Chondrocyte (in vitro differentiated cells): Measurements from ENCODE around the gene RBM46. TPM values are rescaled to one million over a fixed set of nuclear protein-coding genes. Genes with fewer than 3 reads are reported as not detected.

Source experiments
- DNase-seq: peaks from one replicate; pipeline ENCODE4 v3.0.0; 2021; ENCODE audit warnings: mixed read lengths, low spot score
- H3K27ac Mint-ChIP-seq: one replicate; pipeline ENCODE4 v1.8.0; 2021; ENCODE audit warnings: mild to moderate bottlenecking, moderate library complexity, mixed read lengths; ENCODE audit not compliant: unreplicated experiment
- H3K27me3 Mint-ChIP-seq: 2 replicates; pipeline ENCODE4 v1.8.0; 2021; ENCODE audit warnings: low read depth, mixed read lengths
- H3K36me3 Mint-ChIP-seq: 2 replicates; pipeline ENCODE4 v1.8.0; 2021; ENCODE audit warnings: low read depth, mixed read lengths
- H3K4me1 Mint-ChIP-seq: 2 replicates; pipeline ENCODE4 v1.8.0; 2021; ENCODE audit warnings: low read depth, mild to moderate bottlenecking, mixed read lengths
- H3K4me3 Mint-ChIP-seq: one replicate; pipeline ENCODE4 v1.8.0; 2021; ENCODE audit warnings: mild to moderate bottlenecking, moderate library complexity, mixed read lengths; ENCODE audit not compliant: unreplicated experiment
- H3K9me3 Mint-ChIP-seq: 2 replicates; pipeline ENCODE4 v1.8.0; 2021; ENCODE audit warnings: low read depth, mixed read lengths
- CTCF ChIP-seq: fragments of 200-600 bp; sonication (generic); IDR thresholded peaks from 2 replicates; pipeline ENCODE4 v1.5.0; 2021; ENCODE audit warnings: antibody characterized with exemption, mild to moderate bottlenecking, moderate library complexity
- total RNA-seq: library from RNA; stranded (reverse); gene quantifications from 3 replicates; pipeline ENCODE4 v1.2.1, GENCODE V29; 2021

RBM46 gene
- total RNA-seq, 1 donor from 2014 or later, result not detected

- H3K4me3 Mint-ChIP-seq, result peak overlapping the region; percentile 51
- H3K9me3 Mint-ChIP-seq, result no peaks in the 10 kb centered on the region
- no peak for DNase-seq
- peaks cover 3% of the 10 kb centered on the region for H3K36me3 Mint-ChIP-seq
- TF ChIP-seq CTCF, result no peak
- H3K27ac Mint-ChIP-seq, result no peak overlapping the region
- peaks cover 78% of the 10 kb centered on the region for H3K27me3 Mint-ChIP-seq
- peaks cover 21% of the 10 kb centered on the region for H3K4me1 Mint-ChIP-seq
Measured at GRCh38 chr4:154744341-154744926, 36.6 kb upstream of the RBM46 start.

- Mint-ChIP-seq H3K9me3 (no peaks in the 10 kb centered on the region), H3K4me1 (no peaks in the 10 kb centered on the region), H3K36me3 (no peaks in the 10 kb centered on the region), H3K4me3 (no peak overlapping the region), H3K27me3 (peaks cover 34% of the 10 kb centered on the region), H3K27ac (no peak overlapping the region)
- TF ChIP-seq CTCF, result no peak
- no peak for DNase-seq
Measured at GRCh38 chr4:154757713-154758112, 23.4 kb upstream of the RBM46 start.

GRCh38 chr4:154760895-154761294 lies 20.2 kb upstream of the RBM46 start:
- TF ChIP-seq CTCF, result no peak
- Mint-ChIP-seq H3K36me3 (no peaks in the 10 kb centered on the region), H3K27ac (no peak overlapping the region), H3K4me1 (no peaks in the 10 kb centered on the region), H3K4me3 (no peak overlapping the region), H3K27me3 (peaks cover 29% of the 10 kb centered on the region), H3K9me3 (no peaks in the 10 kb centered on the region)
- DNase-seq, result no peak

GRCh38 chr4:154778264-154778663 lies 2.8 kb upstream of the RBM46 start:
- no peak for TF ChIP-seq CTCF
- no peak for DNase-seq
- no peak overlapping the region for H3K27ac Mint-ChIP-seq
- H3K4me1 Mint-ChIP-seq, result no peaks in the 10 kb centered on the region
- no peaks in the 10 kb centered on the region for H3K36me3 Mint-ChIP-seq
- peaks cover 34% of the 10 kb centered on the region for H3K27me3 Mint-ChIP-seq
- no peak overlapping the region for H3K4me3 Mint-ChIP-seq
- H3K9me3 Mint-ChIP-seq, result no peaks in the 10 kb centered on the region

- peak; percentile 82 for TF ChIP-seq CTCF
- no peak for DNase-seq
- H3K4me3 Mint-ChIP-seq, result no peak overlapping the region
- H3K27ac Mint-ChIP-seq, result no peak overlapping the region
- H3K27me3 Mint-ChIP-seq, result peaks cover 37% of the 10 kb centered on the region
- no peaks in the 10 kb centered on the region for H3K36me3 Mint-ChIP-seq
- H3K9me3 Mint-ChIP-seq, result no peaks in the 10 kb centered on the region
- no peaks in the 10 kb centered on the region for H3K4me1 Mint-ChIP-seq
Measured at GRCh38 chr4:154779362-154779947, 1.6 kb upstream of the RBM46 start.
